Measurements from ENCODE around the gene SLC36A1. TPM values are rescaled to one million over a fixed set of nuclear protein-coding genes. Genes with fewer than 3 reads are reported as not detected.

Gene SLC36A1
- total RNA-seq, 1 experiment from 2014 or later: 15.0 TPM

- Histone ChIP-seq H2BK20ac (ENCODE audit: low read depth, low read length, poor library complexity, severe bottlenecking) (no peak overlapping the region), H3K9ac (ENCODE audit: extremely low read depth, insufficient read length, low read length) (no peak overlapping the region), H3K27ac (ENCODE audit: insufficient read length, low read depth, low read length) (no peak overlapping the region), H2AK5ac (ENCODE audit: insufficient read length, low read length) (no peak overlapping the region), H2BK12ac (ENCODE audit: insufficient read length, low read depth, low read length) (no peak overlapping the region), H3K79me1 (ENCODE audit: insufficient read depth, low read depth, low read length, poor library complexity, severe bottlenecking) (no peaks in the 10 kb centered on the region), H2BK15ac (ENCODE audit: low read depth, low read length) (no peak overlapping the region), H3K4ac (ENCODE audit: low read depth, low read length) (no peak overlapping the region), H3K18ac (ENCODE audit: insufficient read length, low read depth, low read length) (no peak overlapping the region), H3K9me3 (ENCODE audit: control insufficient read depth, low read depth, low read length) (no peaks in the 10 kb centered on the region), H3K23me2 (ENCODE audit: insufficient read length, low read depth, low read length, poor library complexity, severe bottlenecking) (peaks cover 2% of the 10 kb centered on the region), H2BK5ac (ENCODE audit: insufficient read length, low read length) (no peak overlapping the region), H3K14ac (ENCODE audit: insufficient read depth, low read length) (no peak overlapping the region), H3K56ac (ENCODE audit: insufficient read length, low read depth, low read length) (no peak overlapping the region), H3K23ac (ENCODE audit: insufficient read length, low read depth, low read length) (no peak overlapping the region), H2BK120ac (ENCODE audit: low read depth, low read length, poor library complexity, severe bottlenecking) (no peak overlapping the region), H4K5ac (ENCODE audit: insufficient read length, low read depth, low read length) (no peak overlapping the region), H3K79me2 (ENCODE audit: insufficient read depth, low read length) (no peaks in the 10 kb centered on the region), H4K91ac (ENCODE audit: insufficient read length, low read depth, low read length) (no peak overlapping the region), H2AFZ (ENCODE audit: low read length) (no peak overlapping the region), H3T11ph (ENCODE audit: low read length) (no peak overlapping the region), H3K4me1 (ENCODE audit: insufficient read depth, low read length) (no peaks in the 10 kb centered on the region), H4K20me1 (ENCODE audit: control insufficient read depth, insufficient read depth, insufficient read length) (no peaks in the 10 kb centered on the region), H4K8ac (replicated peaks; ENCODE audit: insufficient read length, low read depth, low read length) (no peak overlapping the region), H3K27me3 (ENCODE audit: insufficient read depth, low read length) (no peaks in the 10 kb centered on the region), H3K4me2 (ENCODE audit: insufficient read depth, insufficient read length, low read length) (no peak overlapping the region)
- Mint-ChIP-seq H3K9me3 (no peaks in the 10 kb centered on the region), H3K27ac (no peak overlapping the region), H3K4me3 (no peak overlapping the region), H3K36me3 (ENCODE audit: insufficient read depth in 1 of 3, low read depth in 3 of 3) (no peaks in the 10 kb centered on the region), H3K27me3 (ENCODE audit: low read depth) (0 out of 2 replicates have a peak, but pooled peaks cover 1% of the 10 kb centered on the region), H3K4me1 (no peaks in the 10 kb centered on the region)
- no CpG with 5 or more reads among the region's 2 CpGs for WGBS (ENCODE audit: extremely low coverage, insufficient read length, low lambda C conversion rate)
- DNase-seq: no peak
- no peak for TF ChIP-seq CTCF (conservative IDR thresholded peaks at IDR 0.05)
Measured at GRCh38 chr5:151528153-151528552, 80.8 kb downstream of the SLC36A1 start.

Data from H9 (cell line).